Ishikawa (cell line): ENCODE measurements around the gene AVP.

Experiments used
- EP300 ChIP-seq: IDR thresholded peaks from 2 replicates; pipeline ENCODE4 v1.6.1; 2012; ENCODE audit warnings: borderline replicate concordance
- MAX ChIP-seq: IDR thresholded peaks from 2 replicates; pipeline ENCODE4 v1.6.1; 2012
- NFIC ChIP-seq: IDR thresholded peaks from 2 replicates; pipeline ENCODE4 v1.6.1; 2012
- RAD21 ChIP-seq: IDR thresholded peaks from 2 replicates; pipeline ENCODE4 v1.6.1; 2012; ENCODE audit warnings: low read depth
- TAF1 ChIP-seq: IDR thresholded peaks from 2 replicates; pipeline ENCODE4 v1.6.1; 2012; ENCODE audit warnings: low read depth, mild to moderate bottlenecking

GRCh38 chr20:3070725-3071124, 13.8 kb downstream of the AVP start:
- no peak for TF ChIP-seq EP300
- TF ChIP-seq RAD21, result no peak
- TF ChIP-seq MAX, result no peak
- no peak for TF ChIP-seq TAF1
- no peak for TF ChIP-seq NFIC
